GM21423 (cell line): Measurements from ENCODE around the gene CCDC107.

Experiments
- ATAC-seq: cut with Tn5 transposase; IDR thresholded peaks from one replicate; pipeline ENCODE4 v1.9.1; 2021; ENCODE audit warnings: mild to moderate bottlenecking, moderate library complexity; ENCODE audit not compliant: unreplicated experiment

Gene CCDC107

GRCh38 chr9:35700031-35700430 is 41.9 kb downstream of the CCDC107 start:
- no peak for ATAC-seq

DNA sequence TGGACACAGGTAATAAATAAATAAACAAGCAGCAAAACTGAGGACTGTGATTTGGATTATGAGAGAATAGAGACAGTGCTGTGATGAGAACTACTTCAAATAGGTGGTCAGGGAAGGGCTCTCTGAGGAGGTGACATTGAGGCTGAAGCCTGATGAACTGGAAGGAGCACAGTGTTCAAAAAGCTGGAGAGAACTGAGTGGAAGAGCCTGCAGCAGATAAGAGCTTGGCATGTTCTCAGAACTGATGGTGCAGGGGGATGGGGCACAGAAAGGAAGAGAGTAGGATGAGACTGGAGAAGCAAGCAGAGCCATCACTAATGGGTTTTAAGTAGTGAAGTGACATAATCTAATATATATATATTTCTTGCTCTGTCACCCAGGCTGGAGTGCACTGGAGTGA is 42.9 kb downstream of the CCDC107 start:
- no peak for ATAC-seq

GRCh38 chr9:35702696-35703095 is 44.6 kb downstream of the CCDC107 start:
- ATAC-seq: no peak

- ATAC-seq: no peak
Observed at GRCh38 chr9:35703906-35704672, 46.0 kb downstream of the CCDC107 start.

DNA sequence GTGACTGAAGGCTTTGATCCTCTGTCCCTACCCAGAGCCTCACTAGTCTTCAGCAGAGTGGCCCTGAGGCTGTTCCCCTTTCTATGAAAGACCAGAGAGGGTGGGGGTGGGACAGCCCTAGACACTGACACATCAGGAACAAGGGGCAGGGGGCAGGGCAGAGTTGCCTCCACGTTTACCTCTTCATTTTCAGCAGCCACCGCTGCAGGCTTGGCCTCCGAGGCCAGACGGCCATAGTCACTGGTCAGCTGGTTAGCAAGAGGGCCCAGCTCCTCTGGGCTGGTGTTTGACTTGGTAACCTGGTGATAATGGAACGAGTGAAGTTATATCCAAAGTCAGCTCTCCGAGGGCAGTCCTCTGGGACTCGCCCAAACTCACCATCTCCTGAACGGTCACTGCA is 47.3 kb downstream of the CCDC107 start:
- no peak for ATAC-seq

DNA sequence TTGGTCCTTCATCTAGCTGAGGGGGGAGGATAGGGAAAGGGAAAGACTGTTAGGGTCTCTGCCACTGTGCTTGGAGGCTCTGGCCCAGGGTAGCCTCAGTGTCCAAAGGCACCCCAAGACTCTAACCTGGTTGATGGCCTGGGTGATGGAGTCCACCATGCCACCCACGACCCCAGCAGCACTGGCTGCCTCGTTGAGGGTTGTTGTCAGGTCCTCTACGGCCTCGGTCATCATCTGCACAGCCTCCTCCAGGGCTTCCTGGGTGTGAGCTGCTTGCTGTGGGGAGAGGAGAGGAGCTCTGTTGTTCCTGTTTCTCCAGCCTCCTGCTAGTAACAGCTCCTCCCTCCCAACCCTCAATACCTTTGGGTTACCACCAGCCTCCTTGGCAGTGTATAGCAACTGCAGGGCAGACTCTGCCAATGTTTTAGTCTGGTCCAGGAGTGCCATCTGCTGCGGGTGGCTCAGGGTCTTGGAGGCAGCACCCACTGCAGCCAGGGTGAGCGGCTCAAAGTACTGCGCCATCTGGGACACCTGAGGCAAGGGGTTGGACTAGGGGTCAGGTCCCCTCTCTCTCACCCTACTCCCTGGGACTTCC is 47.8 kb downstream of the CCDC107 start:
- no peak for ATAC-seq

GRCh38 chr9:35706951-35707350 is 48.9 kb downstream of the CCDC107 start:
- no peak for ATAC-seq

- no peak for ATAC-seq
Observed at GRCh38 chr9:35708146-35708545, 50.1 kb downstream of the CCDC107 start.

GRCh38 chr9:35710818-35711500 is 52.9 kb downstream of the CCDC107 start:
- ATAC-seq: no peak
